Measurements from ENCODE around the gene MAN2A1.

MAN2A1 gene

DNA sequence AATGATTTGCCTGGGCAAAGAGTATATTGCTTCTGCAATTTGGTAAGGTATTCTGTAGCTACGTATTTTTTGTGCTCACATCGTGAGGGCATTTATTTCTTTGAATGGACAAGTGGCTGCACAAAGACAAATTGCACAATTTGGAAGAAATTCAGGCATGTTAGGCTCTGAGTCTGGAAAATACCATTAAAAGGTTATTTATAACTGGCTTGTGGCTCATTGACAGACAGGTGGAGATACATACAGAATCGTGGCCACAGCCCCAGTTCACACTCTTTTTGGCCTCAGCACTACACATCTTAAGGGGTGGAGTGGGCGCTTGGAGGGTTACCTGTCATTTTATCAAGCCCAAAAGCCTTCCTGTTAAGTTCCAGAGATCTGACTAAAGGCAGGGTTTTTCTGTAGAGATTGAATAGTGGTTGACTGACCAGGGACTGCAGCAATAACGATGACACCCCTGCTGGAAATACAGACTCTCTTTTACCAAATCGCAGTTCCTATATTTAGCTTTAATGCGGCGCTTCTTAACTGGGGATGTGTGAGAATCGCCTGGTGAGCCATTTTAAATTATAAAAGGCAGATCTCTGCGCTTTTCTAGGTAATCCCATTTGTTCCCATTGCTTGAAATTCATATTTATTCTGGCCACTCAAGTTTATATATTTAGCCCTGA is 14.7 kb downstream of the MAN2A1 start:
- in situ Hi-C loops (cut with HindIII; ENCODE audit: low sequenced_read_pairs) = no loop called here

DNA sequence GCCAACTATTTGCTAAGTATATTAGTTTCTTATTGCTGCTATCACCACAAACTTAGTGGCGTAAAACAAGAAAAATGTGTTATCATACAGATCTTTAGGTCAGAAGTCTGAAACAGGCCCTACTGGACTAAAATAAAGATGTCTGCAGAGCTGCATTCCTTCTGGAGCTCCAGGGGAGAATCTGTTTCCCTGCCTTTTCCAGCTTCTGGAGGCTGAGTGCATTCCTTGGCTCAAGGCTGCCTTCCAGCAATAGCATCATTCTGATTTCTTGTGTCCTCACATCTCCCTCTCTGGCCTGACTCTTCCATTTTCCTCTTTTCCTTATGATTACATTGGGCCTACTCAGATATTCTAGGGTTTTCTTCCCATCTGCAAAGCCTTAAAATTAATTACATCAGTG is 15.9 kb downstream of the MAN2A1 start:
- in situ Hi-C loops (cut with HindIII; ENCODE audit: low sequenced_read_pairs) = no loop called here

DNA sequence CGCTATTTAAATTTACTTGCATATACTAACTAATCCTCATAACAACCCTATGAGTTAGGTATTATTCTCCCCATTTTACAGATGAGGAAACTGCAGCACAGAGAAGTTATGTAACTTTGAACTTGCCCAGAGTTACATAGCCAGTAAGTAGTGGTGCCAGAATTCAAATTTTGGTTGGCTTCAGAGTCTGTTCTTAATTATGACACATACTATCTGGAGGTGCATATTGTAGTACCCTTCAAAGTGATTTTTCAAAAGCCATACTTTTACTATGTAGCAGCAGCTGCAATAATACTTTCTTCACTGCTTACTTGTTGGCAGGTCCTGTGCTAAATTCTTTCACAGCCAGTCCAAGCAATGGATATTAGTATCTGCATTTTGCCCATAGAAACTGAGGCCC is 16.4 kb downstream of the MAN2A1 start:
- in situ Hi-C loops (cut with HindIII; ENCODE audit: low sequenced_read_pairs) = no loop called here

DNA sequence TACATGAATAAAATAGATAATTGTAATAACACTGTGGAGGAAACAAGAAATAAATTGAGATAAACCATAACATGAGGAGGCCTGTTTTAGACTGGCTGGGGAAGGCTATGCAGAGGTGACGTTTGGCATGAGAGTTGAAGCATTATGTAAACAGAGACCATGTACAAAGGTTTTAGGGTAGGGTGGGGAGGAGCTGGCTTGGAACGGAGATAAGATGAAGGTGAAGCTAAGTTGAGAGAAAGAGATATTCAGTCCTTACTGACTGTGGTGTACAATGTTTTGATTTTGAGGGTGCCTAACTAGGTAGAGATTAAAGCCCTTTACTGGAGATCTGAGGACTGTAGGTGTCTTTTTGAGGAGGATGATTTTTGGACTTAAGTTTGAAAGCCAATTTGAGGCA is 17.8 kb downstream of the MAN2A1 start:
- in situ Hi-C loops (cut with HindIII; ENCODE audit: low sequenced_read_pairs) = no loop called here

DNA sequence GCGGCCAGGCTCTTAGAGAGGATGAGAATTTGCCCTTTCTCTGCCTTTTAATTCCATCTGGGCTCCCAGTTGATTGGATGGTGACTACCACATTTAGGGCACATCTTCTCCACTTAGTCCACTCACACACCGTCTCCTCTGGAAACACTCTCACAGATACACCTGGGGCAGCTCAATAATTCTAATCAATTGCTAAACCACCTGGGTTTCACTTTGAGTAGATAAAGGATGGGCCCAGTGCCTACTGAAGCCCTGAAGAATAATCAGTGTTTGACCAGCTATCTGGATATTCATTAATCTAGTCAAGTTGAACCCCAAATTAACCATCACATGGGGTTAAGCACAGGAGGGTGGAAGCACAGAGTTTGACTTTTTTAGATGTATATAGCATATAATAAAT is 19.1 kb downstream of the MAN2A1 start:
- in situ Hi-C loops (cut with HindIII; ENCODE audit: low sequenced_read_pairs) = no loop called here

DNA sequence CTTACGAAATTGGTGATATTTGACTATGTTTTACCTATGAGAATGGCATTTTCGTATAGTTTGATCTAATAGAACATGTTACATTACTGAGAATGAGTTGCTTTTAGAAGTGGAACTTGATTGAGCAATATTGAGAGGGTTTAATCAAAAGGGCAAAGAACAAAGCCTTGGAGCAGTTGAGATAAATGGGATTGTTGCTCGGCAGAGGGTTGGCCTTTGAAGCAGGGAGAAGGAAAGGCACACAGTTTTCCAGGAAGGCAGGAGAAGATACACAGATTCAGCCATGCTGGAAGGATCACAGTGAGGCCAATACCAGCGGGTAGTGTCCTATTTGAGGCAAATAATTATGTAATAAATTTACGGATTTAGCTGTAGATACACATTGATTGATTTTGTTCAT is 19.5 kb downstream of the MAN2A1 start:
- in situ Hi-C loops (cut with HindIII; ENCODE audit: low sequenced_read_pairs) = no loop called here

DNA sequence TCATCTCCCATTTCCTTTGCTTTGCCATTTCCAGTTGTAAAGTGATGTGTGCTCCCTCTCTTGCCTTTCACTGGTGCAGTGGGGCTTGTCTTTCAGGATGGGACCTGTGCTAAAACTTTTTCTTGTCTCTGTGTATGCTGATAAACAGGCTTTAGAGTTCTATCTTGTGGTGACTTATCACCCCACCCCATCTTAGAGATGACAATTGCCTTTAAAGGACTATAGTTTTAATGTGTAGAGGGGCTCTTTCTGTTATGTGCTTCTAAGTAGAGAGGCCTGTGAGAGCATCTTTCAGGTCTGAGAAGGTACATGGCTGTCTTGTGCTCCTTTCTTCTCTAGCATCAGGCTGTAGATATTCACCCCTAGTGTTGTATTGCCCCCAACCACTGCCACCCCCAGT is 21.9 kb downstream of the MAN2A1 start:
- in situ Hi-C loops (cut with HindIII; ENCODE audit: low sequenced_read_pairs) = no loop called here

DNA sequence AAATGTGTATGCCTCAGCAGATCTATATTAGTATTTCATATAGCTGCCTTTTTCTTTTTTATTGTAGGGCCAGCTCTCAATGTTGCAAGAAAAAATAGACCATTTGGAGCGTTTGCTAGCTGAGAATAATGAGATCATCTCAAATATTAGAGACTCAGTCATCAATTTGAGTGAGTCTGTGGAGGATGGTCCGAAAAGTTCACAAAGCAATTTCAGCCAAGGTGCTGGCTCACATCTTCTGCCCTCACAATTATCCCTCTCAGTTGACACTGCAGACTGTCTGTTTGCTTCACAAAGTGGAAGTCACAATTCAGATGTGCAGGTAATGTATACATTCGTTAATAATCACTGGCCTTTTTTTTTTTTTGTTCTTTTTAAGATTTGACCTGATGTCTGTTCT is 23.7 kb downstream of the MAN2A1 start:
- in situ Hi-C loops (cut with HindIII; ENCODE audit: low sequenced_read_pairs) = no loop called here

DNA sequence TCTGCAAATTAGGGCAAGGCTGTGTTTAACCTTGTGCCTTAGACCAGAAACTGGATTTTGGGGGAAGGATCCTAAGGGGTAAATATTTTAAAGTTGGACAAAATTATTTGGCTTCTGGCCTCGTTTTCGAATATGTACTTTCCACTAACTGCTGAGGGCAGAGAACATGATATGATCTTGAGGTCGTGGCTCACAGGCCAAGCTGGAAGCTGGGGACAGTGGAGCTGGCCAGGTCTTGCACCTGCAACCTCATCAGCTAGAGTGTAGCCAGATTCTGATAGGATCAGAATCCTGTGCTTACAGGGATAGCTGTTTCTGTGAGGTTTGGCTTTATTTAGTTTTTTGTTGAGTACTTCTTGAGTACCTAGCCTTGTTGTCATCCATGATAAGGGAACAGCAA is 24.9 kb downstream of the MAN2A1 start:
- in situ Hi-C loops (cut with HindIII; ENCODE audit: low sequenced_read_pairs) = no loop called here

DNA sequence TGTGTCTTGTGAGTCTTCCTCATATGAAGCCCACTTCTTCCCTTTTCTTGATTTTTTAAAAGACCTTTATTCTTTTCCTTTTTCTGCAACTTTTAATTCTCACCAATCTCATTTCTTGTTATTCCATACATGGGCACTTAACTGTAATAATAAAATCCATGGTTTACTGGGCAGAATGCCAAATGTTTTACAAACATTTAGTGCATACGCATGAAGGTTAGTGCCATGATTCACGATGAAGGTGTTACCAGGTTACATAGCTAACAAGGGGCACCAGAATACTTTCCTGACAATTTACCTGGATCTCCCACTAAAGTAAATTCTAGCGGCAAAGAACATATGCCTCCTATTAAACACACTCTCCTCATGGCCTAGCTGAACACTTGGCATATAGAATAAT is 28.5 kb downstream of the MAN2A1 start:
- in situ Hi-C loops (cut with HindIII; ENCODE audit: low sequenced_read_pairs) = no loop called here

DNA sequence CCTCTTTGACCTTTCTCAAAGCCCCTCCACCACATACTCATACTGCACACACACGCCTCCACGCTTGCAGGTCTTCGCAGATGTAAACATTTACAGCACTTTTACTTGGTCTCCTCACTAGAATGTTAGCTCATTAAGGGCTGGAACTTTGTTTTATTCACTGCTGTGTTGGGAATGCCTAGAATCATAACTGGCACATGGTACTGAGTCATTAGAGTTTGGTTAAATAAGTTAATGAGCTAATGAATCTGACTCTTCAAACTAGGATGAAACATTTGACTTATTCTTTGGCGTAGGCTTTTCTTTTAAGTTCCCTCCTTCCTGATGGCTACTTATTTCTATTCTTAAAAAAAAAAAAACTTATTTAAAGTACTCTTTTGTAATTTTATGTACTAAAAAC is 28.9 kb downstream of the MAN2A1 start:
- in situ Hi-C loops (cut with HindIII; ENCODE audit: low sequenced_read_pairs) = no loop called here

DNA sequence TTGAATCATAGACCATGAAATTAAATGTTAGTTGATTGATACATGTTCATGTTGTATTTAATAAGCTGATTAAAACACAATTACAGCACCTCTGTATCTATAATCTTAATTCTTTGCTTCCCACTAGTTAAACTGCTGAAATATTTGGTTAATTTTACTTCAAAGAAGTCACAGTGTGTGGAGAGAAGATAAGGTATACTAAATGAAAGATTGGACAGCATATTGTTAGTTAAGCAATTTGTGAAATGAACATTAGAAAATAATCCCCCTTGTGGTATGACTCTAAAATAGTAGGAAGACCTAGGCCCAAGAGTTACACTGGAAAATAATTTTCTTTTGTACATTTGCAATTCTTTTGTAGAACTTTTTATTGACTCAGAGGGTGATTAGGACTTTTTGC is 30.3 kb downstream of the MAN2A1 start:
- in situ Hi-C loops (cut with HindIII; ENCODE audit: low sequenced_read_pairs) = no loop called here

DNA sequence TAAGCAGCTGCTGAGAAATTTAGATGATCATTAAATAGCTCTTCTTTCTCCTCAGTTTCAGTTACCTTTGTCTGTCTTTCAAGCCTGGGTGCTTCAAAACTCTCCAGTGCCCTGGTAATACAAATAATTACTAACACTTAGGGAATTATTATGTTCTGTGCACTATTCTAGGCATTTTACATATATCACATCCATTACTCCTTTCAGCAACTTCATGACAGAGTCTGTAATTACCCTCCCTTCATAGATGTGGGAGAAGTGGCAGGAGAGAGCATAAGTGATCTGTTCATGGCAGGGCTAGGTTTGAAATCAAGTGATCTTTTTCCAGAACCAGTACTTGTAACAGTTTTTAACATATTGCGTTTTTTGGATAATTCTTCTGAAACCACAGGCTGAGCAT is 32.0 kb downstream of the MAN2A1 start:
- in situ Hi-C loops (cut with HindIII; ENCODE audit: low sequenced_read_pairs) = no loop called here

DNA sequence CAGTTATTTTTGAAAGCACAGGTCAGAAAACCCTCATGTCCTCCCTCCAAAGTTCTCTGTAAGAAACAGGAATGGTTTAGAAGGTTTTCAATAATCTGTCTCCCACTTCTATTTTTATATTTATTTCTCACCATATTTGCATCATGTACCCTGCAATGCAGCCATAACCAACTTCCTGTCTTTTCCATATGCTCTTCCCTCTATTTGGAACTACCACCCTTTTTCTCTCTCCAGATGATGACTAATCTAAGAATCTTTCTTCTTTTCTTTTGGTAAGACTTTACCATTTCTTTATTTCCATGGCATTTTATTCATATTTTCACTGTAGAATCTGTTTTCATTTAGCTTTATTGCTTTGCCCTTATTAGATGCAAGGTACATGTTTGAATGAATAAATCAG is 33.9 kb downstream of the MAN2A1 start:
- in situ Hi-C loops (cut with HindIII; ENCODE audit: low sequenced_read_pairs) = no loop called here

DNA sequence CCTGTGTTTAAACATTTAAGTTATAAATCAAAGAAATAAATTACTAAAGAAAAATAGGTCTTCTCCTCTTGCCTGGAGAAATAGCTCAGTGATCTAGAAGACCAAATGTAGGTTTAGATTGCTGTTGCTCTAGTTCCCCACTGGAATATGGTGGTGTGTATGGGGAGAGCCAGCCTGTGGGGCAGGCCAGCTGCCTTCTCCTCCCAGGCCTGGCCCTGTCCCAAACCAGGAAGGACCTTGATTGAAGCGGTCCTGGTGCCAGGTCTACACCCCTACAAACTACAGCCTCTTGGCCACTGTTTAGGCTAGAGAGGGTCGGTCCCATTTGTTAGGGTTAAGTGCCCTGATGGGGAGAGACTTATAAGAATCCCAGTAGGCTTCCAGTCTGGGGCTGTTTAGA is 35.4 kb downstream of the MAN2A1 start:
- in situ Hi-C loops (cut with HindIII; ENCODE audit: low sequenced_read_pairs) = no loop called here

DNA sequence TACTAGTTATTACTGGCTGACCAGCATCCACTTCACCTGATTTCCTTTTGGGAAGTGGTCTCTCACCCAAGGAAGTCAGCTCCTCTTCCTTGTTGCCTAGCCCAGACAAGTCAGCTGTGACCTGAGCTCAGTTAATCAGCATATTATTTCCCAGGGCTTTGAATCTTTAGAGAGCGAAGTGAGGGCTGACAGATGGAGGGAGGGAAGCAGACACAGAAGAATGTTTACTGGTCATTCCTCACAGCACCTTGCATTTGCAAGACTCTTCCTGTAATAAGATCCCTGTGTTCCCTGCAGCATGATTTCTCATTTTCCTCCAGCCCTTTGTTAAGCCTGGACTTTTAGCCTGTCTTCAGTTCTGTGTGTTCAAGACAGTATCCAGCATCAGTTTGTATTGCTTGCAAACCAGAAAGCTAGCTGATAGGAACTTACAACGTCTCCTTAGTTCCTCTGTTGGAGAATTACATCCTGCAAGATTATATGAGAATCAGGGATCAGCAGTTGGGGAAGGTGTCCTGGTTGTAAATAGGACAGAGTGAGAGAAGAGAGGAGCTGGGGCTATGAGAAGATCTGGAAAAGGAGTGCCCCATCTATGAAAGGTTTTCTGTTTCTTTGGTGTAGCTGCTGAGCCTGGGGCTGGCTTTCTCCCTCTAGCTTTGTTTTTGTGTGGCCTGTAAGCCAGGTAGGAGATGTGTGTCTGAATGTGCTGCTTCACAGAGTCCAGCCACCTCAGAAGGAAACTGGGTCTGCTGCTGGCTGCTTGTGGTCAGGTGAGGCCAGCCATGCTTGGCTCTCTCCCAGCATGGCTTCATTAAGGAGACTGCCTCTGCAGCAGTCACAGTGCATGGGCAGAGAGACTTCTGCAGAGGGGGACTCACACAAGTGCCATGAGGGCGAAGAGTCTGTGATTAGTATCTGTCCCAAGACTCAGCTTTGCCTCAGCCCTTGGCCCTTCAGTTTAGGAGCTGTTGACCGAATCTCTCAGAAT is 50.3 kb downstream of the MAN2A1 start:
- in situ Hi-C loops (cut with HindIII; ENCODE audit: low sequenced_read_pairs) = no loop called here

DNA sequence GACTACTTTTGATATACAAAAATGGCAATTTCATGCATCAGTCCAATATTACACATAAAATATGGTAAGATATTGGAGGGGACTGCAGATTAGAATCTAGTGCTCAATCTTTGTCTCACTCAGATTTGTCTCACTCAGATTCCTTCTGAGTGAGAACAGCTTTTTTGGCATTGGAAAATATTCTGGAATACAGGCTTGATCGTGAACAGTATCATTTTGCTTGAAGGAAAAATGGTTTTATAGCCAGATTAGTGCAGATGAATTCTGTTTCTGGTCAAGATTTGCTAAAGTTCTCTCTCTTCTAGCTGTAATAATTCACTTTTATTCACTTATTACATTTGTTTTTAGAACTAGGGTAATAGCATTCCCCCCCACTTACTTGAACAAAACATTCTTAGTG is 51.2 kb downstream of the MAN2A1 start:
- in situ Hi-C loops (cut with HindIII; ENCODE audit: low sequenced_read_pairs) = no loop called here

DNA sequence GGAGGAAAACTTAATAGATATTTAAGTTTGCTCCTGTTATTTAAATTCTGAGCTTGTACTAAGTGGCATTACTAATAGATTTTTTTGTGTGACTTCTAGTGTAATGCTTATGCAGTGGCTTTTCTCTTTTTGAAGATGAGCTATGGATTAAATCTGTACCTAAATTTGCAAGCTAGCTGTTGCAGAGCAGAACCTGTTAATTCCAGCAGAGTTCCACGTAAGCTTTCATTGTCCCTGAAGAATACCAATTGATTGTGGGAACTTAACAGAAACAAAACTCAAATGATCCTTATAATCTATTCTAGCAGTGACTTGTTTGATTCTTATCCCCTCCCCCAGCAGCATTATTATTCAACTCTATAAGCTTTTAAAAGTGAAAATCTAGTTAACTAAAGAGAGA is 51.7 kb downstream of the MAN2A1 start:
- in situ Hi-C loops (cut with HindIII; ENCODE audit: low sequenced_read_pairs) = no loop called here

DNA sequence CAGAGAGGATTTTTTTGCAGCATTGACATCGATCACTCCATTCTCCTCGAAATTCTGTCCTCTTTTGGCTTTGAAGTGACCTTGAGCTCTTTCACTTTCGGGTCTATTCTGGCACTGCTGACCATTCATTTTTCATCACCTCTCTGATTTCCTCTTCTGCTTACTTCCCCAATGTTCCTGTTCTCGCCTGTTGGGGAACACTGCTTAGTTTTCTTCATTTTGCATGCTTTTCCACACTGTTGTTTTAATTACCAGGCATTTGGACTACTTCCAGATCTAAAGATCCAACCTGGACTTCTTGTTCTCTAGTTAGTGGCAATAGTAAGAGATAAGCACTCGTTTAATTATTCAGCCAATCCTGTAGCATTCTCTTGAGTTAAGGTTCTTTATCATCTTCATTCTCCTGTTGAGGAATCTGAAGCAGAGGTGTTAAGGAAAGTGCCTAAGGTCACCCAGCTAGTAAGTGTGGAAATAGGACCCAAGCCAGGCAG is 53.4 kb downstream of the MAN2A1 start:
- in situ Hi-C loops (cut with HindIII; ENCODE audit: low sequenced_read_pairs) = no loop called here

DNA sequence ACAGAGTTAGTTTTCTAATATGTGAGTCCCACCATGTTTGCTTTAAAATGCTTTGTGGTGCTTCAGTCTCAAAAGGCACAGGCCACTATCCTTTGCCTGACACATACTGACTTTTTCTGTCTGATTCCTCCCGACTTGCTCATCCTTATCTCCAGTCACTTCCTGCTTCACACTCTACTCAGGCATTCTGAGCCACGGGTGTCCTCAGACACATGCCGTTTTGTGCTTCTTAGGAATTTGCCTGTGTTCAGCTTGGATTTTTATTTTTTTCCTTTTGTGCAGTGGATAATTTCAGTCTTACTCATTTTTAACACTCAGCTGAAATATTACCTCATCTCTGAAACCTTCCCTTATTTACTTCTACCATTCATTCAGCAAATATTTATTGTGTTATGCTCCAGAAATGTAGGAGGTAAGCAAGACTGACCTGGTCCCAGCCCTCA is 54.1 kb downstream of the MAN2A1 start:
- in situ Hi-C loops (cut with HindIII; ENCODE audit: low sequenced_read_pairs) = no loop called here

DNA sequence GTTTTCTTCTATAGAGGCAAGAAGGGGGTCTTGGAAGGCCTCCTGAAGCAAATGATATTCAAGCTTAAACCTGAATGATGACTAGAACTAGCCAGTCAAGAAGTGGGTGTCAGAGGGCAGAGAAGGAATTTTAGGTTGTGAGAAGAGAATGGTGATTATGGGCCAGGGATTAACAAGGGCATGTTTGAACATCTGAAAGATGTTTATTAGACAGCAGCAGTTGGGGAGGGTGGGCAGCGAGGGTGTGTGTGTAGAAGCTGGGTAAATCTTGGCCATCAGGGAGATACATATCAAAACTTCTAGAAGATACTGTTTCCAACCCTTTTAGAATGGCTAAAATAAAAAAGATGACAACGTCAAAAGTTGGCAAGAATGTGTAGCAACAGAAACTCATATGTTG is 54.5 kb downstream of the MAN2A1 start:
- in situ Hi-C loops (cut with HindIII; ENCODE audit: low sequenced_read_pairs) = no loop called here

DNA sequence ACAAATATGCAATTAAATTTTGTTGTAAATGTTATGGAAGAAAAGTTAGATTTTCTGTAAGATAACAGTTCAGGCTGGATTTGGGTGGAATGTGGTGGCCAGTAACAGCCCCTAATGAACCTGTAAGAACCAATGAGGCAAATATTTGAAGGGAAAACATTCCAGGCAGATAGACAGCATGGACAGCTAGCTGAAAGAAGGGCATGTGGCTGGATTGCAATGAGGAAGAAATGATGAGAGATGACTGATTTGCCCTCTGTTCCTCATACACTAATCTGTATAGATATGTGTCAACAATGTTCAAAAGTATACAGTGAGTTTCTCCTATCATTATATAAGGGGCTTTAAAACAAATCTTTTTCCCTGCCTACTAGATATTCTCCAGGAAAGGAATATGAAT is 58.8 kb downstream of the MAN2A1 start:
- in situ Hi-C loops (cut with HindIII; ENCODE audit: low sequenced_read_pairs) = no loop called here
